H9 (cell line): ENCODE results near the gene PACSIN2. TPM values are rescaled to one million over a fixed set of nuclear protein-coding genes. Genes with fewer than 3 reads are reported as not detected.

Experiments
- DNase-seq: peaks from one replicate; pipeline ENCODE4 v3.0.0-alpha.2; 2017
- H2AFZ ChIP-seq: one replicate; pipeline ENCODE4 v1.6.1; 2013; ENCODE audit warnings: mild to moderate bottlenecking, low read length, control low read depth, moderate library complexity
- H2AK5ac ChIP-seq: 2 replicates; pipeline ENCODE4 v1.6.1; 2013; ENCODE audit warnings: low read length, control low read depth, mixed read lengths; ENCODE audit not compliant: insufficient read length
- H2BK120ac ChIP-seq: one replicate; pipeline ENCODE4 v1.6.1; 2013; ENCODE audit warnings: low read depth, mild to moderate bottlenecking, low read length, control low read depth, inconsistent platforms; ENCODE audit not compliant: poor library complexity, severe bottlenecking
- H2BK12ac ChIP-seq: 2 replicates; pipeline ENCODE4 v1.6.1; 2013; ENCODE audit warnings: low read length, control low read depth, mixed read lengths, low read depth; ENCODE audit not compliant: insufficient read length
- H2BK15ac ChIP-seq: 2 replicates; pipeline ENCODE4 v1.6.1; 2013; ENCODE audit warnings: low read depth, low read length, control low read depth
- H2BK20ac ChIP-seq: one replicate; pipeline ENCODE4 v1.6.1; 2013; ENCODE audit warnings: low read depth, mild to moderate bottlenecking, low read length, control low read depth, inconsistent platforms; ENCODE audit not compliant: poor library complexity, severe bottlenecking
- H2BK5ac ChIP-seq: 2 replicates; pipeline ENCODE4 v1.6.1; 2013; ENCODE audit warnings: low read length, control low read depth, mixed read lengths; ENCODE audit not compliant: insufficient read length
- H3K14ac ChIP-seq: 2 replicates; pipeline ENCODE4 v1.6.1; 2013; ENCODE audit warnings: low read length, control low read depth; ENCODE audit not compliant: insufficient read depth
- H3K18ac ChIP-seq: 2 replicates; pipeline ENCODE4 v1.6.1; 2013; ENCODE audit warnings: low read depth, mild to moderate bottlenecking, mixed read lengths, low read length, control low read depth; ENCODE audit not compliant: insufficient read length
- H3K23ac ChIP-seq: 2 replicates; pipeline ENCODE4 v1.6.1; 2013; ENCODE audit warnings: low read length, control low read depth, mixed read lengths, low read depth; ENCODE audit not compliant: insufficient read length
- H3K23me2 ChIP-seq: 2 replicates; pipeline ENCODE4 v1.6.1; 2013; ENCODE audit warnings: low read depth, mild to moderate bottlenecking, mixed read lengths, low read length, control low read depth; ENCODE audit not compliant: insufficient read length, poor library complexity, severe bottlenecking
- H3K27ac ChIP-seq: 2 replicates; pipeline ENCODE4 v1.5.1; 2013; ENCODE audit warnings: low read length, control low read depth, mixed read lengths, low read depth; ENCODE audit not compliant: insufficient read length
- H3K27me3 ChIP-seq: 2 replicates; pipeline ENCODE4 v1.6.1; 2013; ENCODE audit warnings: low read length, control low read depth, inconsistent platforms; ENCODE audit not compliant: insufficient read depth
- H3K4ac ChIP-seq: 2 replicates; pipeline ENCODE4 v1.6.1; 2013; ENCODE audit warnings: low read depth, mild to moderate bottlenecking, control low read depth, inconsistent platforms, low read length, moderate library complexity
- H3K4me1 ChIP-seq: 2 replicates; pipeline ENCODE4 v1.6.1; 2013; ENCODE audit warnings: low read length, control low read depth, inconsistent platforms; ENCODE audit not compliant: insufficient read depth
- H3K4me2 ChIP-seq: 2 replicates; pipeline ENCODE4 v1.6.1; 2013; ENCODE audit warnings: low read length, control low read depth, mixed read lengths; ENCODE audit not compliant: insufficient read length, insufficient read depth
- H3K56ac ChIP-seq: 2 replicates; pipeline ENCODE4 v1.6.1; 2013; ENCODE audit warnings: low read depth, mild to moderate bottlenecking, mixed read lengths, low read length, control low read depth; ENCODE audit not compliant: insufficient read length
- H3K79me1 ChIP-seq: 2 replicates; pipeline ENCODE4 v1.6.1; 2013; ENCODE audit warnings: low read depth, mild to moderate bottlenecking, moderate library complexity, low read length, control low read depth, inconsistent platforms; ENCODE audit not compliant: insufficient read depth, poor library complexity, severe bottlenecking
- H3K79me2 ChIP-seq: 2 replicates; pipeline ENCODE4 v1.6.1; 2013; ENCODE audit warnings: low read length, control low read depth, inconsistent platforms; ENCODE audit not compliant: insufficient read depth
- H3K9ac ChIP-seq: 2 replicates; pipeline ENCODE4 v1.6.1; 2013; ENCODE audit warnings: low read length, control low read depth, mixed read lengths; ENCODE audit not compliant: insufficient read length; ENCODE audit errors: extremely low read depth
- H3K9me3 ChIP-seq: one replicate; pipeline ENCODE4 v1.6.1; 2013; ENCODE audit warnings: low read depth, low read length, inconsistent platforms; ENCODE audit not compliant: control insufficient read depth
- H3T11ph ChIP-seq: one replicate; pipeline ENCODE4 v1.6.1; 2013; ENCODE audit warnings: mild to moderate bottlenecking, low read length, control low read depth, inconsistent platforms
- H4K20me1 ChIP-seq: one replicate; pipeline ENCODE4 v1.6.1; 2013; ENCODE audit not compliant: control insufficient read depth, insufficient read length, insufficient read depth
- H4K5ac ChIP-seq: 2 replicates; pipeline ENCODE4 v1.6.1; 2013; ENCODE audit warnings: low read depth, mild to moderate bottlenecking, mixed read lengths, low read length, control low read depth; ENCODE audit not compliant: insufficient read length
- H4K8ac ChIP-seq: replicated peaks from 2 replicates; pipeline ENCODE4 v1.6.1; 2013; ENCODE audit warnings: low read length, control low read depth, mixed read lengths, low read depth; ENCODE audit not compliant: insufficient read length
- H4K91ac ChIP-seq: 2 replicates; pipeline ENCODE4 v1.6.1; 2013; ENCODE audit warnings: low read depth, mild to moderate bottlenecking, moderate library complexity, mixed read lengths, low read length, control low read depth; ENCODE audit not compliant: insufficient read length
- H3K27ac Mint-ChIP-seq, 3 experiments: 2 replicates in 2 of 3; 3 replicates in 1 of 3; pipeline ENCODE4 v1.8.0; 2020 to 2021; ENCODE audit warnings: mixed read lengths in 3 of 3, mild to moderate bottlenecking in 1 of 3, moderate library complexity in 1 of 3
- H3K27me3 Mint-ChIP-seq: 2 replicates; pipeline ENCODE4 v1.8.0; 2021; ENCODE audit warnings: low read depth, mild to moderate bottlenecking, moderate library complexity, mixed read lengths
- H3K36me3 Mint-ChIP-seq, 3 experiments: 2 replicates in 2 of 3; 3 replicates in 1 of 3; pipeline ENCODE4 v1.8.0; 2020 to 2021; ENCODE audit warnings: low read depth in 3 of 3, mixed read lengths in 3 of 3; ENCODE audit not compliant: insufficient read depth in 1 of 3
- H3K4me1 Mint-ChIP-seq, 2 experiments: 2 replicates each; pipeline ENCODE4 v1.8.0; 2020; ENCODE audit warnings: mixed read lengths in 2 of 2
- H3K4me3 Mint-ChIP-seq, 2 experiments: 2 replicates in 1 of 2; 3 replicates in 1 of 2; pipeline ENCODE4 v1.8.0; 2020 to 2021; ENCODE audit warnings: mild to moderate bottlenecking in 2 of 2, mixed read lengths in 2 of 2, moderate library complexity in 1 of 2
- H3K9me3 Mint-ChIP-seq, 2 experiments: 2 replicates in 1 of 2; 3 replicates in 1 of 2; pipeline ENCODE4 v1.8.0; 2020; ENCODE audit warnings: mild to moderate bottlenecking in 2 of 2, mixed read lengths in 2 of 2, moderate library complexity in 1 of 2
- WGBS: extraction: QIAGEN DNeasy Blood & Tissue Kit; methylation state at CpG from one replicate; pipeline ENCODE4 v1.1.7; 2013; ENCODE audit warnings: missing lambda C conversion rate, low lambda C conversion rate, mixed read lengths; ENCODE audit not compliant: insufficient read length; ENCODE audit errors: extremely low coverage; 5-methylcytosine and 5-hydroxymethylcytosine counted together
- total RNA-seq: library from RNA; stranded (reverse); gene quantifications from 2 replicates; pipeline ENCODE4 v1.2.1, GENCODE V29; 2021
- TF ChIP-seq, protein P1 (sequence below): fragments of 200-600 bp; sonication (generic); conservative IDR thresholded peaks from 3 replicates; pipeline ENCODE4 v1.8.0; 2021; ENCODE audit warnings: antibody characterized with exemption, mild to moderate bottlenecking

Gene PACSIN2
- total RNA-seq, 1 experiment from 2014 or later = 62.3 TPM

DNA sequence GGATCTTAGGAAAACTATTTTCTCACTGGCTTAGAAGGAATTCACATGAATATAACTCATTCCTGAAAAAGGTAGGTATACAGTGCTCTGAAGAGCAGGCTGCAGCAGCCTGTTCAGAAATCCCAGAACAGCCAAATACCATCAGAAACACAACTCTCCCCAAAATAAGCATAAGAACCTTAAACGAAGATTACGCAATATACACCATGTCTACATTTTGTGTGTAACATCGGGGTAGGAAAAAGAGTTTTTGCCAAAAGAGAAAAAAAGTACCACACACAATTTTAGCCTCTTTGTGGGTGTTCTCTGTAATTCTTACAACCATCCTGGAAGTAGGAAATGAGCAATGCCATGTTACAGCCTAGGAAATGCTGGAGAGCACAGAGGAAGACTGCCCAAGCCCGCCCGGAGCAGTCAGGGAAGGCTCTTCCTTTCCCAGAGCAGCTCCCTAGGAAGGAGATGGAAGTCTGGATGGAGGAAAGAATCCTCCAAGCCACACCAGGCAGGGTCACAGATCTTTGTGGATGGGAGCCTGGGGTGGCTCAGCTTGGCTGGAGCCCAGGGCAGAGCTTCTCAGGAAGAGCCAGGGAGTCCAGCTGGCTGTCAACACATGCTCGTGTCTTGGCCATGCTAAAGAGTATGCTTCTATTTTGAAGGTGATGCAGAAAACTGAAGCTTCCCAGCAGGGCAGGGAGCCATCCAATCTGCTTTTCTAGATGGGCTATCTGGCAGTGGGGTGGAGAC lies 108.2 kb downstream of the PACSIN2 start:
- H4K20me1 ChIP-seq = no peaks in the 10 kb centered on the region

More for the DNA sequence above, 108.2 kb downstream of the PACSIN2 start:
- no peak overlapping the region for H2BK5ac ChIP-seq
- no peak overlapping the region for H3K27ac ChIP-seq
- H3K27ac Mint-ChIP-seq = peak overlapping the region in 2 of 3 experiments; percentile 33 to 34; a peak in 3 of 7 replicates
- no peaks in the 10 kb centered on the region for H3K4me1 ChIP-seq
- no peak overlapping the region for H3K4me3 Mint-ChIP-seq
- no peaks in the 10 kb centered on the region for H3K79me1 ChIP-seq
- no peak overlapping the region for H3K9ac ChIP-seq
- no peak overlapping the region for H2BK20ac ChIP-seq
- no peak overlapping the region for H2AK5ac ChIP-seq
- H3K36me3 Mint-ChIP-seq = peaks cover 6 to 31% (median 11%) of the 10 kb centered on the region in 3 experiments; a peak in 6 of 7 replicates
- no peak overlapping the region for H3K18ac ChIP-seq
- no peak for DNase-seq
- H3K56ac ChIP-seq = no peak overlapping the region
- H3K23me2 ChIP-seq = no peaks in the 10 kb centered on the region
- H3K14ac ChIP-seq = 0 out of 2 replicates have a peak overlapping the region, but pooled peaks have one; percentile 16
- no peaks in the 10 kb centered on the region for H3K9me3 Mint-ChIP-seq
- H4K8ac ChIP-seq = no peak overlapping the region
- no peak overlapping the region for H3K4ac ChIP-seq
- H2BK120ac ChIP-seq = no peak overlapping the region
- no peaks in the 10 kb centered on the region for H3K27me3 ChIP-seq
- H4K91ac ChIP-seq = no peak overlapping the region
- H2AFZ ChIP-seq = no peak overlapping the region
- no peak overlapping the region for H2BK12ac ChIP-seq
- no peak overlapping the region for H3K4me2 ChIP-seq
- H3K23ac ChIP-seq = no peak overlapping the region
- H3T11ph ChIP-seq = no peak overlapping the region
- no peak overlapping the region for H4K5ac ChIP-seq
- peaks cover 2% of the 10 kb centered on the region; the same call in 1 of the 2 replicates for H3K79me2 ChIP-seq
- WGBS = no CpG with 5 or more reads among the region's 6 CpGs
- TF ChIP-seq, protein P1, sequence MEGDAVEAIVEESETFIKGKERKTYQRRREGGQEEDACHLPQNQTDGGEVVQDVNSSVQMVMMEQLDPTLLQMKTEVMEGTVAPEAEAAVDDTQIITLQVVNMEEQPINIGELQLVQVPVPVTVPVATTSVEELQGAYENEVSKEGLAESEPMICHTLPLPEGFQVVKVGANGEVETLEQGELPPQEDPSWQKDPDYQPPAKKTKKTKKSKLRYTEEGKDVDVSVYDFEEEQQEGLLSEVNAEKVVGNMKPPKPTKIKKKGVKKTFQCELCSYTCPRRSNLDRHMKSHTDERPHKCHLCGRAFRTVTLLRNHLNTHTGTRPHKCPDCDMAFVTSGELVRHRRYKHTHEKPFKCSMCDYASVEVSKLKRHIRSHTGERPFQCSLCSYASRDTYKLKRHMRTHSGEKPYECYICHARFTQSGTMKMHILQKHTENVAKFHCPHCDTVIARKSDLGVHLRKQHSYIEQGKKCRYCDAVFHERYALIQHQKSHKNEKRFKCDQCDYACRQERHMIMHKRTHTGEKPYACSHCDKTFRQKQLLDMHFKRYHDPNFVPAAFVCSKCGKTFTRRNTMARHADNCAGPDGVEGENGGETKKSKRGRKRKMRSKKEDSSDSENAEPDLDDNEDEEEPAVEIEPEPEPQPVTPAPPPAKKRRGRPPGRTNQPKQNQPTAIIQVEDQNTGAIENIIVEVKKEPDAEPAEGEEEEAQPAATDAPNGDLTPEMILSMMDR = no peak
- no peak overlapping the region for H2BK15ac ChIP-seq
- H3K27me3 Mint-ChIP-seq = no peaks in the 10 kb centered on the region
- H3K9me3 ChIP-seq = no peaks in the 10 kb centered on the region
- peaks cover 19 to 36% of the 10 kb centered on the region in 2 experiments for H3K4me1 Mint-ChIP-seq
